GM12875 (cell line): ENCODE data around the gene PET100.

ENCODE experiments used
- H3K4me3 ChIP-seq: one replicate; pipeline ENCODE4 v1.5.1; 2011; ENCODE audit warnings: low read depth, low read length, control low read depth
- CTCF ChIP-seq: IDR thresholded peaks from 2 replicates; pipeline ENCODE4 v1.5.1; 2011; ENCODE audit warnings: low read depth, mild to moderate bottlenecking, control low read depth, inconsistent platforms, low read length, moderate library complexity, borderline replicate concordance; ENCODE audit not compliant: insufficient read depth

PET100 gene

GRCh38 chr19:7669641-7670040, 40.0 kb downstream of the PET100 start:
- H3K4me3 ChIP-seq: no peak overlapping the region
- TF ChIP-seq CTCF: no peak

DNA sequence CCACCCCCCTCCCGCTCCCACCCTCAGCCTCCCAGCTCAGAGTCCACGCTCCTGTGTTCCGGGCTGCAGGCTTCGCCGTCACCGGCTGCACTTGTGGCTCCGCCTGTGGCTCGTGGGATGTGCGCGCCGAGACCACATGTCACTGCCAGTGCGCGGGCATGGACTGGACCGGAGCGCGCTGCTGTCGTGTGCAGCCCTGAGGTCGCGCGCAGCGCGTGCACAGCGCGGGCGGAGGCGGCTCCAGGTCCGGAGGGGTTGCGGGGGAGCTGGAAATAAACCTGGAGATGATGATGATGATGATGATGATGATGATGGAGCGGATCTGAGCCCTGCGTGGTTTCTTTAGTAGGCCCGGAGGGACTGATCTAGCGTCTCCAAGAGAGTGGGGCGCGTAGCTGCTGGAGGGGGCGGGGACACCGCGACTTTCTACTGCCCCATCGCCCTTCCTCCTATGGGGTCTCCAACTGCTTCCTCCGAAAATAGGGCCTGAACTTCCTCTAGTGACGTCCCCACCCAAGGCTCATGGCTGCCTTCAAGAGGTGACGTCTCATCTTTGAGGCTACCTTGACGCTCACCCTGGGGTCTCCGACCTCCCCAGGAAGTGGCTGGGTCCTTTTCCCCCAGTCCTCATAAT, 40.7 kb downstream of the PET100 start:
- TF ChIP-seq CTCF: no peak
- H3K4me3 ChIP-seq: no peak overlapping the region

DNA sequence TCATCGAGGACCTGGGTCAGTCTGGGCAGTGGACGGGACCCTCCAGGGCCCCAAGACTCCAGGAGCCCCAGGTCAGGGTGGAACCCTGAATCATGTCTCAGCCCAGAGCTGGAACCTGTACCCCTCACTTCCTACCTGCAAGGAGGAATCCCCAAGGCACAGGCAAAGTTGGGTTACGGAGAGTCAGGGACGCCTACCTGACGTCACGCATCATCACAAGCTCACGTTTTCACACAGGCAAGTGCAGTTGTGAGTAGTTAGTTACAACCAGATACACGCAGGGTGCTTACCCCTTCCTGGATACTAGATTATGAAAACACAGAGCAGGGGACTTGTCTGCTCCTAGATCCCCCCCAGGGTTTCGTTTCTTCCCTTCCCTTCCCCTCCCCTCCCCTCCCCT, 41.2 kb downstream of the PET100 start:
- no peak overlapping the region for H3K4me3 ChIP-seq
- no peak for TF ChIP-seq CTCF

GRCh38 chr19:7672522-7672921, 42.9 kb downstream of the PET100 start:
- no peak overlapping the region for H3K4me3 ChIP-seq
- no peak for TF ChIP-seq CTCF

GRCh38 chr19:7674010-7675005, 44.7 kb downstream of the PET100 start:
- H3K4me3 ChIP-seq: no peak overlapping the region
- no peak for TF ChIP-seq CTCF

DNA sequence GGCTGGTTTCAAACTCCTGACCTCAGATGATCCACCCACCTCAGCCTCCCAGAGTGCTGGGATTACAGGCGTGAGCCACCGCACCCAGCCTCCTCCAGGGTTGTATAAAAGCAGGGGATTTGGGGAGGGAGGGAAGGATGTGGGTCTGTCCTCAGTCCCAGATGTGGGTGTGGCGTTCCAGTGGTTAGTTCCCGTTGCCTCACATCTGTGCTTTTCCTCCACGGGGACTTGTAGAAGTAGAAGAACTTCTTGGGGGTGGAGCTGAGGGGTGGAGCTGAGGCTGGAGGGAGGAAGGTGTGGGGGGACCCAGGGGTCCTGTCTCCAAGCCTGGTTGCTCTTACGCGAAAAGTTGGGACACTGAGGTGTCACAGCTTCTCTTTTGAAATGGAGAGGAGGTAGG, 46.8 kb downstream of the PET100 start:
- peak overlapping the region; percentile 39 for H3K4me3 ChIP-seq
- TF ChIP-seq CTCF: no peak

- TF ChIP-seq CTCF: no peak
- H3K4me3 ChIP-seq: peak within 1 kb of the TSS; percentile 39
Measured at GRCh38 chr19:7676854-7677253, 47.3 kb downstream of the PET100 start, which contains the start of gene MCEMP1. TSS of gene MCEMP1 (plus strand) at chr19:7677090. CDS start at chr19:7677121, 31 bp downstream.
